ENCODE results near the gene TMEM179B. TPM values are rescaled to one million over a fixed set of nuclear protein-coding genes. Genes with fewer than 3 reads are reported as not detected.

Gene TMEM179B
- total RNA-seq, 1 experiment from 2014 or later, result 51.6 TPM

- CTCF ChIA-PET, result no interaction called here
Measured at GRCh38 chr11:62801071-62801470, 13.9 kb downstream of the TMEM179B start.

More at GRCh38 chr11:62801071-62801470, 13.9 kb downstream of the TMEM179B start:
- RAD21 ChIA-PET (ENCODE audit: low non-redundant PET in 1 of 2, low total read pairs in 2 of 2, uncharacterized antibody in 2 of 2, unreplicated experiment in 2 of 2), result no interaction called here
- Histone ChIP-seq H3K27me3 (ENCODE audit: insufficient read depth, low read length) (no peaks in the 10 kb centered on the region), H3K36me3 (ENCODE audit: control insufficient read depth in 1 of 2, insufficient read depth in 2 of 2, low read length in 2 of 2) (peaks cover 51 to 57% of the 10 kb centered on the region in 2 experiments), H3K9me2 (ENCODE audit: insufficient read depth) (no peaks in the 10 kb centered on the region), H3K4me2 (ENCODE audit: low read length) (no peak overlapping the region), H3K27ac (ENCODE audit: low read depth, low read length) (no peak overlapping the region), H2AFZ (ENCODE audit: low read depth, low read length, poor library complexity, severe bottlenecking) (no peak overlapping the region), H3K4me1 (ENCODE audit: control insufficient read depth in 1 of 2, insufficient read depth in 2 of 2, low read length in 2 of 2) (peaks cover 0 to 14% of the 10 kb centered on the region in 2 experiments; a peak in 3 of 4 replicates), H3K4me3 (replicated peaks in 1 of 2; ENCODE audit: low read depth in 1 of 2, low read length in 2 of 2) (no peak overlapping the region), H3K79me2 (ENCODE audit: insufficient read depth, low read length) (peaks cover 38% of the 10 kb centered on the region), H3K9me3 (ENCODE audit: control insufficient read depth in 1 of 2, insufficient read depth in 1 of 2, low read depth in 1 of 2, low read length in 2 of 2) (no peaks in the 10 kb centered on the region), H3K9ac (ENCODE audit: low read length) (no peak overlapping the region), H4K20me1 (ENCODE audit: insufficient read depth) (no peaks in the 10 kb centered on the region)
- DNase-seq (ENCODE audit: low read depth, low spot score) (no peak), ATAC-seq (no peak)
- no TSS peak for BruUV-seq (replicated peaks)
- intact Hi-C loops (cut with micrococcal nuclease), result no loop called here
- TF ChIP-seq RAD21 (IDR thresholded peaks at IDR 0.05; ENCODE audit: low read depth) (no peak), CEBPB (IDR thresholded peaks at IDR 0.05; ENCODE audit: low read depth) (no peak), SIN3A (IDR thresholded peaks at IDR 0.05; ENCODE audit: low read depth) (no peak), ELF1 (IDR thresholded peaks at IDR 0.05; ENCODE audit: borderline replicate concordance, low read depth) (no peak), POLR2AphosphoS5 (IDR thresholded peaks at IDR 0.05; ENCODE audit: low read depth, low read length) (no peak), EGR1 (IDR thresholded peaks at IDR 0.05; ENCODE audit: low read depth) (no peak), REST (IDR thresholded peaks at IDR 0.05; ENCODE audit: low read depth) (no peak), FOSL1 (IDR thresholded peaks at IDR 0.05; ENCODE audit: low read depth) (no peak), EZH2 (IDR thresholded peaks at IDR 0.05) (no peak), CTCF (IDR thresholded peaks at IDR 0.05 in 2 of 3, conservative IDR thresholded peaks at IDR 0.05 in 1 of 3; ENCODE audit: borderline replicate concordance in 1 of 3, insufficient read depth in 1 of 3, low read depth in 2 of 3, low read length in 2 of 3) (no peak), ZNF274 (IDR thresholded peaks at IDR 0.05; ENCODE audit: low read depth, low read length) (no peak), POLR2A (IDR thresholded peaks at IDR 0.05; ENCODE audit: borderline replicate concordance, extremely low read depth, insufficient read depth, insufficient read length) (no peak), CBX3 (IDR thresholded peaks at IDR 0.05; ENCODE audit: low read depth) (no peak), SP1 (IDR thresholded peaks at IDR 0.05; ENCODE audit: low read depth) (no peak), SRF (IDR thresholded peaks at IDR 0.05; ENCODE audit: low read depth) (no peak), JUND (IDR thresholded peaks at IDR 0.05) (no peak), ZFX (IDR thresholded peaks at IDR 0.05) (no peak), TCF7L2 (IDR thresholded peaks at IDR 0.05; ENCODE audit: borderline replicate concordance, extremely low read depth, insufficient read depth, insufficient read length) (no peak)
- TF ChIP-seq, protein P1, sequence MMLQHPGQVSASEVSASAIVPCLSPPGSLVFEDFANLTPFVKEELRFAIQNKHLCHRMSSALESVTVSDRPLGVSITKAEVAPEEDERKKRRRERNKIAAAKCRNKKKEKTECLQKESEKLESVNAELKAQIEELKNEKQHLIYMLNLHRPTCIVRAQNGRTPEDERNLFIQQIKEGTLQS (IDR thresholded peaks at IDR 0.05), result no peak
- POLR2A ChIA-PET, result interaction anchor here (2.6 kb wide), 1 partner anchor 40 kb away, joined by 5 read pairs; no protein-coding TSS in a partner anchor
